OCI-LY1 (cell line): ENCODE measurements around the gene ELAVL3.
"Not testable (repeated sequence)": the region's sequence is repeated elsewhere in the genome, so short reads cannot be mapped to it uniquely, and the experiment has no call there.

Source experiments
- H2AFZ ChIP-seq: fragments of 200-600 bp; sonication (generic), shearing (Covaris generic); 2 replicates; pipeline ENCODE4 v1.6.0; 2014; ENCODE audit warnings: antibody characterized with exemption, mild to moderate bottlenecking, low read length
- H3F3A ChIP-seq: fragments of 200-600 bp; sonication (generic), shearing (Covaris generic); 2 replicates; pipeline ENCODE4 v1.6.0; 2014; ENCODE audit warnings: mild to moderate bottlenecking, antibody characterized with exemption, low read length, moderate library complexity; ENCODE audit not compliant: insufficient read depth
- H3K27ac ChIP-seq: fragments of 200-600 bp; sonication (generic); 2 replicates; pipeline ENCODE4 v1.5.1; 2014; ENCODE audit warnings: low read length, mixed run types, mild to moderate bottlenecking, low read depth; ENCODE audit not compliant: poor library complexity, severe bottlenecking
- H3K27me3 ChIP-seq: fragments of 200-600 bp; sonication (generic); 2 replicates; pipeline ENCODE4 v1.6.0; 2014; ENCODE audit warnings: antibody characterized with exemption, mild to moderate bottlenecking, low read length, moderate library complexity; ENCODE audit not compliant: insufficient read depth
- H3K36me3 ChIP-seq: fragments of 200-600 bp; sonication (generic); 2 replicates; pipeline ENCODE4 v1.6.1; 2014; ENCODE audit warnings: mild to moderate bottlenecking, antibody characterized with exemption, low read length, moderate library complexity, mixed read lengths; ENCODE audit not compliant: insufficient read depth
- H3K4me1 ChIP-seq: fragments of 200-600 bp; sonication (generic); 2 replicates; pipeline ENCODE4 v1.5.1; 2014; ENCODE audit warnings: mild to moderate bottlenecking, low read length, moderate library complexity; ENCODE audit not compliant: insufficient read depth, severe bottlenecking
- H3K4me2 ChIP-seq: fragments of 200-600 bp; sonication (generic), shearing (Covaris generic); 2 replicates; pipeline ENCODE4 v1.6.1; 2014; ENCODE audit warnings: low read length
- H3K4me3 ChIP-seq: fragments of 200-600 bp; sonication (generic); 2 replicates; pipeline ENCODE4 v1.5.1; 2014; ENCODE audit warnings: low read length, low read depth, mild to moderate bottlenecking, mixed read lengths; ENCODE audit not compliant: poor library complexity, severe bottlenecking
- H3K79me2 ChIP-seq: fragments of 200-600 bp; shearing (Covaris generic); 2 replicates; pipeline ENCODE4 v1.6.1; 2016; ENCODE audit warnings: mixed run types, low read length, mixed read lengths; ENCODE audit not compliant: insufficient read depth
- H3K9ac ChIP-seq: fragments of 200-600 bp; sonication (generic), shearing (Covaris generic); 2 replicates; pipeline ENCODE4 v1.6.1; 2014; ENCODE audit warnings: mild to moderate bottlenecking, low read length, mixed read lengths
- H3K9me2 ChIP-seq: fragments of 200-600 bp; sonication (generic), shearing (Covaris generic); 2 replicates; pipeline ENCODE4 v1.6.1; 2014; ENCODE audit warnings: low read depth, mild to moderate bottlenecking, low read length, mixed read lengths
- H3K9me3 ChIP-seq: fragments of 200-600 bp; shearing (Covaris generic); 2 replicates; pipeline ENCODE4 v1.6.1; 2014; ENCODE audit warnings: low read length, mixed read lengths
- H4K20me1 ChIP-seq: fragments of 200-600 bp; sonication (generic), shearing (Covaris generic); 2 replicates; pipeline ENCODE4 v1.6.0; 2016; ENCODE audit warnings: mild to moderate bottlenecking, low read length; ENCODE audit not compliant: insufficient read depth
- CTCF ChIP-seq: fragments of 200-600 bp; sonication (generic), shearing (Covaris generic); IDR thresholded peaks from 2 replicates; pipeline ENCODE4 v1.5.1; 2017; ENCODE audit warnings: mild to moderate bottlenecking, antibody characterized with exemption, low read length, moderate library complexity, mixed read lengths
- EZH2 ChIP-seq: fragments of 200-600 bp; sonication (generic), shearing (Covaris generic); IDR thresholded peaks from 2 replicates; pipeline ENCODE4 v1.8.0; 2017; ENCODE audit warnings: borderline replicate concordance, mixed run types, mild to moderate bottlenecking, antibody characterized with exemption, low read length, moderate library complexity, mixed read lengths

ELAVL3 gene

GRCh38 chr19:11410682-11411081 lies 70.2 kb downstream of the ELAVL3 start:
- Histone ChIP-seq H3K4me2 (no peak overlapping the region), H3K9me2 (no peaks in the 10 kb centered on the region), H2AFZ (no peak overlapping the region), H3K9me3 (no peaks in the 10 kb centered on the region), H3F3A (no peaks in the 10 kb centered on the region), H3K4me1 (no peaks in the 10 kb centered on the region), H3K9ac (no peak overlapping the region), H3K27me3 (no peaks in the 10 kb centered on the region), H3K4me3 (no peak overlapping the region), H4K20me1 (no peaks in the 10 kb centered on the region), H3K27ac (no peak overlapping the region), H3K79me2 (no peaks in the 10 kb centered on the region), H3K36me3 (no peaks in the 10 kb centered on the region)
- no peak for TF ChIP-seq EZH2
- no peak for TF ChIP-seq CTCF

GRCh38 chr19:11408591-11408990 lies 72.3 kb downstream of the ELAVL3 start:
- no peaks in the 10 kb centered on the region for H3K9me2 ChIP-seq

DNA sequence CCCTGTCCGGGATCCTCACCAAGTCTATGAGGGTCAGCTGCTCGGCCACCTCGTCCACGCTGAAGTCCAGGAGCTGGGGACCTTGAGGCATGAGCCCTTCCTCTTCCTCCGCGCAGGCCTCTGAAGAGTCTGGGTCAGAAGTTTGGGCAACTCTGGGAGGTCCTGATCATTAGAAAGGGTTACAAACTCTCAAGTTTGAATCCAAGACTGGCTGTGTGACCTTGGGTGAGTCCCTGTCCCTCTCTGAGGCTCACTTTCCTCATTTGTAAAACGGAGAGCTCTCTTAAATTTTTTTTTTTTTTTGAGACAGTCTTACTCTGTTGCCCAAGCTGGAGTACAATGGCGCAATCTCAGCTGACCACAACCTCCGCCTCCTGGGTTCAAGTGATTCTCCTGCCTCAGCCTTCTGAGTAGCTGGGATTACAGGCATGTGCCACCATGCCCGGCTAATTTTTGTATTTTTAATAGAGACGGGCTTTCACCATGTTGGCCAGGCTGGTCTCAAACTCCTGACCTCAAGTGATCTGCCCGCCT lies 74.1 kb downstream of the ELAVL3 start:
- not testable (repeated sequence) for H3K9ac ChIP-seq, H2AFZ ChIP-seq, H3K36me3 ChIP-seq, H3K27me3 ChIP-seq, H3K4me1 ChIP-seq, H3K4me2 ChIP-seq, H3K9me3 ChIP-seq, H3K27ac ChIP-seq, H3F3A ChIP-seq, H3K4me3 ChIP-seq, H3K79me2 ChIP-seq, H3K9me2 ChIP-seq, H4K20me1 ChIP-seq

More at GRCh38 chr19:11408591-11408990, 72.3 kb downstream of the ELAVL3 start:
- Histone ChIP-seq H3K36me3 (no peaks in the 10 kb centered on the region), H3K79me2 (no peaks in the 10 kb centered on the region), H4K20me1 (no peaks in the 10 kb centered on the region), H3K9ac (no peak overlapping the region), H3K4me1 (no peaks in the 10 kb centered on the region), H2AFZ (no peak overlapping the region), H3K4me2 (no peak overlapping the region), H3K9me3 (no peaks in the 10 kb centered on the region), H3F3A (no peaks in the 10 kb centered on the region), H3K27me3 (no peaks in the 10 kb centered on the region), H3K4me3 (no peak overlapping the region), H3K27ac (no peak overlapping the region)
- TF ChIP-seq EZH2 (no peak), CTCF (no peak)
